HG03457 (cell line): Measurements from ENCODE around the gene PCDHGA1.
A peak's percentile ranks its signal among the peaks of the same experiment; 100 is the strongest.
"Not testable (repeated sequence)": the region's sequence is repeated elsewhere in the genome, so short reads cannot be mapped to it uniquely, and the experiment has no call there.

ENCODE experiments used
- ATAC-seq: cut with Tn5 transposase; IDR thresholded peaks from one replicate; pipeline ENCODE4 v1.9.1; 2021; ENCODE audit warnings: moderate number of reproducible peaks; ENCODE audit not compliant: unreplicated experiment

Gene PCDHGA1

GRCh38 chr5:141409598-141410306 lies 79.4 kb downstream of the PCDHGA1 start:
- no peak for ATAC-seq

GRCh38 chr5:141411575-141411974 lies 81.3 kb downstream of the PCDHGA1 start:
- ATAC-seq = no peak

GRCh38 chr5:141412854-141413539 lies 82.7 kb downstream of the PCDHGA1 start, which contains the start of gene PCDHGA10:
TSS of gene PCDHGA10 (plus strand) at chr5:141412987. CDS start at chr5:141413176, 189 bp downstream.
- ATAC-seq = peak; percentile 59

- no peak for ATAC-seq
Measured at GRCh38 chr5:141413540-141414069, 83.3 kb downstream of the PCDHGA1 start.

GRCh38 chr5:141414548-141415274 lies 84.4 kb downstream of the PCDHGA1 start:
- ATAC-seq = not testable (repeated sequence)

DNA sequence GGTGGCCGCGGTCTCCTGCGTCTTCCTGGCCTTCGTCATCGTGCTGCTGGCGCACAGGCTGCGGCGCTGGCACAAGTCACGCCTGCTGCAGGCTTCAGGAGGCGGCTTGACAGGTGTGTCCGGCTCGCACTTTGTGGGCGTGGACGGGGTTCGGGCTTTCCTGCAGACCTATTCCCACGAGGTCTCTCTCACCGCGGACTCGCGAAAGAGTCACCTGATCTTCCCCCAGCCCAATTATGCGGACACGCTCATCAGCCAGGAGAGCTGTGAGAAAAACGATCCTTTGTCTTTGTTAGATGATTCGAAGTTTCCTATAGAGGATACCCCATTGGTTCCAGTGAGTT lies 84.9 kb downstream of the PCDHGA1 start:
- ATAC-seq = not testable (repeated sequence)

DNA sequence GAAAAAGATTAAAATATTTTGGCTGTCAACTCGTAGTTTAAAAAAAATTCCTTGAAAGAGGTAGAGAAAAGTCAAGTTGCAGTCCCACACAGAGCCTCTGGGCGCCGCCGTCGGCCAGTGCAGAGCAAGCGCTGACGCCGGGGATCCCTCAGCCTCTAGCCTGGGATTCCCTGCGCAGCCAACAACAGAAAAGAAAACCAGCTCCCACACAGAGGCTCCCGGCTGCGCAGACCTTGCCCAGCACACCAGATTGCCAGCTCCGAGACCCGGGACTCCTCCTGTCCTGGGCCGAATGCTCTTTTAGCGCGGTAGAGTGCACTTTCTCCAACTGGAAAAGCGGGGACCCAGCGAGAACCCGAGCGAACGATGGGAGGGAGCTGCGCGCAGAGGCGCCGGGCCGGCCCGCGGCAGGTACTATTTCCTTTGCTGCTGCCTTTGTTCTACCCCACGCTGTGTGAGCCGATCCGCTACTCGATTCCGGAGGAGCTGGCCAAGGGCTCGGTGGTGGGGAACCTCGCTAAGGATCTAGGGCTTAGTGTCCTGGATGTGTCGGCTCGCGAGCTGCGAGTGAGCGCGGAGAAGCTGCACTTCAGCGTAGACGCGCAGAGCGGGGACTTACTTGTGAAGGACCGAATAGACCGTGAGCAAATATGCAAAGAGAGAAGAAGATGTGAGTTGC lies 87.3 kb downstream of the PCDHGA1 start, which contains the start of gene PCDHGB7:
PCDHGB7 (plus strand) TSS at position 184 of the 679 bp plus-strand sequence; CDS start at position 367, 183 bp downstream.
- ATAC-seq = peak; percentile 45

DNA sequence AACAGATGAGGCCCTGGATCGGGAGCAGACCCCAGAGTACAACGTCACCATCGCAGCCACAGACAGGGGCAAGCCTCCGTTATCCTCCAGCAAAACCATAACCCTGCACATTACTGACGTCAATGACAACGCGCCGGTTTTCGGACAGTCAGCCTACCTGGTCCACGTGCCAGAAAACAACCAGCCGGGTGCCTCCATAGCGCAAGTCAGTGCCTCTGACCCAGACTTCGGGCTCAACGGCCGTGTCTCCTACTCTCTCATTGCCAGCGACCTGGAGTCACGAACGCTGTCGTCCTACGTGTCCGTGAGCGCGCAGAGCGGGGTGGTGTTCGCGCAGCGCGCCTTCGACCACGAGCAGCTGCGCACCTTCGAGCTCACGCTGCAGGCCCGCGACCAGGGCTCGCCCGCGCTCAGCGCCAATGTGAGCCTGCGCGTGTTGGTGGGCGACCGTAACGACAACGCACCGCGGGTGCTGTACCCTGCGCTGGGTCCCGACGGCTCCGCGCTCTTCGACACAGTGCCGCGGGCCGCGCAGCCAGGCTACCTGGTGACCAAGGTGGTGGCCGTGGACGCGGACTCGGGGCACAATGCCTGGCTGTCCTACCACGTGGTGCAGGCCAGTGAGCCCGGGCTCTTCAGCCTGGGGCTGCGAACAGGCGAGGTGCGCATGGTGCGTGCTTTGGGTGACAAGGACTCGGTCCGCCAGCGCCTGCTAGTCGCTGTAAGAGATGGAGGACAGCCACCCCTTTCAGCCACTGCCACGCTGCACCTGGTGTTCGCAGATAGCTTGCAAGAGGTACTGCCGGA lies 89.0 kb downstream of the PCDHGA1 start:
- no peak for ATAC-seq

GRCh38 chr5:141420855-141421488 lies 90.7 kb downstream of the PCDHGA1 start, which contains the start of gene PCDHGA11:
TSS of gene PCDHGA11 (plus strand) at chr5:141421051. CDS start at chr5:141421228, 177 bp downstream.
- no peak for ATAC-seq

- ATAC-seq = no peak
Measured at GRCh38 chr5:141421489-141421855, 91.2 kb downstream of the PCDHGA1 start.

DNA sequence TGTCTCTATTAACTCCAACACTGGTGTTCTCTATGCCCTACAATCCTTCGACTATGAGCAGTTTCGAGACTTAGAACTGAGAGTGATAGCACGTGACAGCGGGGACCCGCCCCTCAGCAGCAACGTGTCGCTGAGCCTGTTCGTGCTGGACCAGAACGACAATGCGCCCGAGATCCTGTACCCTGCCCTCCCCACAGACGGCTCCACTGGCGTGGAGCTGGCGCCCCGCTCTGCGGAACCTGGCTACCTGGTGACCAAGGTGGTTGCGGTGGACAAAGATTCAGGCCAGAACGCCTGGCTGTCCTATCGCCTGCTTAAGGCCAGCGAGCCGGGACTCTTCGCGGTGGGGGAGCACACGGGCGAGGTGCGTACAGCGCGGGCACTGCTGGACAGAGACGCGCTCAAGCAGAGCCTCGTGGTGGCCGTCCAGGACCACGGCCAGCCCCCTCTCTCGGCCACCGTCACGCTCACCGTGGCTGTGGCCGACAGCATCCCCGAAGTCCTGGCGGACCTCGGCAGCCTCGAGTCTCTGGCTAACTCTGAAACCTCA lies 92.5 kb downstream of the PCDHGA1 start:
- ATAC-seq = no peak

GRCh38 chr5:141427783-141428426 lies 97.6 kb downstream of the PCDHGA1 start:
- ATAC-seq = no peak

- ATAC-seq = peak; percentile 94
Measured at GRCh38 chr5:141430332-141431113, 100.2 kb downstream of the PCDHGA1 start, which contains the start of gene PCDHGA12. TSS of gene PCDHGA12 (plus strand) at chr5:141430507. CDS start at chr5:141430760, 253 bp downstream.

GRCh38 chr5:141431286-141431685 lies 101.0 kb downstream of the PCDHGA1 start:
- ATAC-seq = no peak

GRCh38 chr5:141432308-141432707 lies 102.0 kb downstream of the PCDHGA1 start:
- ATAC-seq = not testable (repeated sequence)

GRCh38 chr5:141432726-141433125 lies 102.4 kb downstream of the PCDHGA1 start:
- not testable (repeated sequence) for ATAC-seq

DNA sequence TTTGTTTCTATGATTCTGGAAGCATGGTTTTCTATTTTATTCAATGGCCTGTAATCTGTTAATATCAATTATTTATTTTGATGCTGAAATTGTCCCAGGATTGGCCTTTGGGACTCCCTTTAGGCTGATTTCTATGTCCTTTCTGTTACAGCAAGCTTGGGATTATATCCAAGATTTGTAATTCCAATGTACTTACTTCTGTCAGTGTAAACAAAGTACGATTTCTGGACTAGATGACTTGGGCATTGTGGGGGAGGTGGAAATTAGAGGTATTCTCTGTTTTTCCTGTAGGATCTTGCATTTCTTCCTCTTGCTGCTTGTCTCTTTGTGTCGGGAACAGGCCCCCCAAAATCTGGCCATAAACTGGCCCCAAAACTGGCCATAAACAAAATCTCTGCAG lies 103.7 kb downstream of the PCDHGA1 start:
- ATAC-seq = no peak

GRCh38 chr5:141437221-141437620 lies 106.9 kb downstream of the PCDHGA1 start:
- ATAC-seq = no peak
